Astrocyte of the cerebellum (primary cell): ENCODE results near the gene AFAP1.

ENCODE experiments used
- DNase-seq: peaks from one replicate; pipeline ENCODE4 v3.0.0-alpha.2; 2011; ENCODE audit warnings: low read depth
- H3K4me3 ChIP-seq: 2 replicates; pipeline ENCODE4 v1.5.1; 2011; ENCODE audit warnings: mild to moderate bottlenecking, low read depth, low read length, moderate library complexity
- in situ Hi-C: cut with HindIII; loops from 2 replicates; pipeline ENCODE4 v1.10.0; 2017; ENCODE audit warnings: low sequenced_read_pairs
- TF ChIP-seq, protein P1 (sequence below): IDR thresholded peaks from 2 replicates; pipeline ENCODE4 v1.5.1; 2012; ENCODE audit warnings: low read length, low read depth, moderate library complexity, mild to moderate bottlenecking; ENCODE audit errors: missing control alignments

The AFAP1 gene, protein sequence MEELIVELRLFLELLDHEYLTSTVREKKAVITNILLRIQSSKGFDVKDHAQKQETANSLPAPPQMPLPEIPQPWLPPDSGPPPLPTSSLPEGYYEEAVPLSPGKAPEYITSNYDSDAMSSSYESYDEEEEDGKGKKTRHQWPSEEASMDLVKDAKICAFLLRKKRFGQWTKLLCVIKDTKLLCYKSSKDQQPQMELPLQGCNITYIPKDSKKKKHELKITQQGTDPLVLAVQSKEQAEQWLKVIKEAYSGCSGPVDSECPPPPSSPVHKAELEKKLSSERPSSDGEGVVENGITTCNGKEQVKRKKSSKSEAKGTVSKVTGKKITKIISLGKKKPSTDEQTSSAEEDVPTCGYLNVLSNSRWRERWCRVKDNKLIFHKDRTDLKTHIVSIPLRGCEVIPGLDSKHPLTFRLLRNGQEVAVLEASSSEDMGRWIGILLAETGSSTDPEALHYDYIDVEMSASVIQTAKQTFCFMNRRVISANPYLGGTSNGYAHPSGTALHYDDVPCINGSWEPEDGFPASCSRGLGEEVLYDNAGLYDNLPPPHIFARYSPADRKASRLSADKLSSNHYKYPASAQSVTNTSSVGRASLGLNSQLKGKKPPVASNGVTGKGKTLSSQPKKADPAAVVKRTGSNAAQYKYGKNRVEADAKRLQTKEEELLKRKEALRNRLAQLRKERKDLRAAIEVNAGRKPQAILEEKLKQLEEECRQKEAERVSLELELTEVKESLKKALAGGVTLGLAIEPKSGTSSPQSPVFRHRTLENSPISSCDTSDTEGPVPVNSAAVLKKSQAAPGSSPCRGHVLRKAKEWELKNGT

DNA sequence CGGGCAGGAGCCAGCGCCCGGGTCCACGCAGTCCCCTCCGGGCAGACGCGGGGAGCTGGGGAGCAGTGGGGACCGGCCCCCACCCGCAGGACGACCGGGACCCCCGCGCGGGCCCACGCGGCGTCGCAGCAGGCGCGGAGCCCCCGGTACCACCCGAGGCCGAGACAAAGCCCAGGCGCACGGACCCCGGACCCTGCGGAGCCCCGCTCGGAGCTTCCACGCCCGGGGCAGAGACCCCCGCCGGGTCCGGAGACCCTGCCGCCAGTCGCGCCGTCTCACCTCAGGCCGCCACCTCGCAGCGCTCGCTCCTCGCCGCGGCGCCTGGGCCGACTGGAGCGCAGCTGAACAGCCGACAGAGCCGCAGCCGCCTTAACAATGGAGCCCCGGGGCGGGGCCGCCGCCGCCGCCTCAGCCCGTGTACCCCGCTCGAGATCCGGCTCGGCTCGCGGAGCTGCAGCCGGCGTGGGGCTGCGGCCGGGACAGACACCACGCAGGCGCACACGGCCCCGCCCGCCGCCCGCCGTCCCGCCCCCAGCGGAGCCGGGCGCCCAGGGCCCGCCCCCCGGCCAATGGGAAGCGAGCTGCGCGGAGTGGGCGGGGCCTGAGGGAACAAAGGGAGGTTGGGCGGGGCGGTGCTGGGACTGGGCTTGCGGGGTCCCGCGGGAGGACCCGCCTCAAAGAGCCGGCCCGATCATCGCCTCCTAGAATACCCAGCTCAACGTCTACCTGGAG, at the start of gene AFAP1:
Gene AFAP1, minus strand, starts transcription at position 485 of the 732 bp plus-strand sequence. CDS start 67,783 bp downstream, outside the sequence.
- in situ Hi-C loops, result loop anchor here (5.0 kb wide), 1 partner anchor 97 kb away; no protein-coding TSS in a partner anchor
- TF ChIP-seq, protein P1, sequence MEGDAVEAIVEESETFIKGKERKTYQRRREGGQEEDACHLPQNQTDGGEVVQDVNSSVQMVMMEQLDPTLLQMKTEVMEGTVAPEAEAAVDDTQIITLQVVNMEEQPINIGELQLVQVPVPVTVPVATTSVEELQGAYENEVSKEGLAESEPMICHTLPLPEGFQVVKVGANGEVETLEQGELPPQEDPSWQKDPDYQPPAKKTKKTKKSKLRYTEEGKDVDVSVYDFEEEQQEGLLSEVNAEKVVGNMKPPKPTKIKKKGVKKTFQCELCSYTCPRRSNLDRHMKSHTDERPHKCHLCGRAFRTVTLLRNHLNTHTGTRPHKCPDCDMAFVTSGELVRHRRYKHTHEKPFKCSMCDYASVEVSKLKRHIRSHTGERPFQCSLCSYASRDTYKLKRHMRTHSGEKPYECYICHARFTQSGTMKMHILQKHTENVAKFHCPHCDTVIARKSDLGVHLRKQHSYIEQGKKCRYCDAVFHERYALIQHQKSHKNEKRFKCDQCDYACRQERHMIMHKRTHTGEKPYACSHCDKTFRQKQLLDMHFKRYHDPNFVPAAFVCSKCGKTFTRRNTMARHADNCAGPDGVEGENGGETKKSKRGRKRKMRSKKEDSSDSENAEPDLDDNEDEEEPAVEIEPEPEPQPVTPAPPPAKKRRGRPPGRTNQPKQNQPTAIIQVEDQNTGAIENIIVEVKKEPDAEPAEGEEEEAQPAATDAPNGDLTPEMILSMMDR, result no peak
- DNase-seq, result peak; percentile 57
- peak within 1 kb of the TSS; percentile 93 for H3K4me3 ChIP-seq

DNA sequence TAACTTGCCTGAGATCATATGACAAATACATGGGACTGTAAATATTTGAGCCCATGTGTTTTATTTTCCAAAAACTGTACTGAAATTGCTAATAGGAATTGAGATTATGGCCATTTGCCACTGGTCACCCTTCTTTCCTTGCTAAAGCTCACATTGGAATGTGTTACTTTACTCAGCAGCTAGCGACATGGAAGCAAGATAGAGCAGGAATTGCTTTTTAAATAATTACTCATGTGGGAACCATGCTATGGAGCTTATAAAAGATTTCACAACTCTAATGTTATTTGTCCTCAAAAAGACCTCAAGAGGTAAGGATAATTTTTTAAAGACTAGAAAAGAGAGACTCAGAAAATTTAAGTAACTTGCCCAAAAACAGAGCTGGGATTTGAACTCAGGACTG, 48.8 kb upstream of the AFAP1 start:
- H3K4me3 ChIP-seq, result no peak overlapping the region
- TF ChIP-seq, protein P1, result no peak
- in situ Hi-C loops, result no loop called here
- DNase-seq, result no peak

DNA sequence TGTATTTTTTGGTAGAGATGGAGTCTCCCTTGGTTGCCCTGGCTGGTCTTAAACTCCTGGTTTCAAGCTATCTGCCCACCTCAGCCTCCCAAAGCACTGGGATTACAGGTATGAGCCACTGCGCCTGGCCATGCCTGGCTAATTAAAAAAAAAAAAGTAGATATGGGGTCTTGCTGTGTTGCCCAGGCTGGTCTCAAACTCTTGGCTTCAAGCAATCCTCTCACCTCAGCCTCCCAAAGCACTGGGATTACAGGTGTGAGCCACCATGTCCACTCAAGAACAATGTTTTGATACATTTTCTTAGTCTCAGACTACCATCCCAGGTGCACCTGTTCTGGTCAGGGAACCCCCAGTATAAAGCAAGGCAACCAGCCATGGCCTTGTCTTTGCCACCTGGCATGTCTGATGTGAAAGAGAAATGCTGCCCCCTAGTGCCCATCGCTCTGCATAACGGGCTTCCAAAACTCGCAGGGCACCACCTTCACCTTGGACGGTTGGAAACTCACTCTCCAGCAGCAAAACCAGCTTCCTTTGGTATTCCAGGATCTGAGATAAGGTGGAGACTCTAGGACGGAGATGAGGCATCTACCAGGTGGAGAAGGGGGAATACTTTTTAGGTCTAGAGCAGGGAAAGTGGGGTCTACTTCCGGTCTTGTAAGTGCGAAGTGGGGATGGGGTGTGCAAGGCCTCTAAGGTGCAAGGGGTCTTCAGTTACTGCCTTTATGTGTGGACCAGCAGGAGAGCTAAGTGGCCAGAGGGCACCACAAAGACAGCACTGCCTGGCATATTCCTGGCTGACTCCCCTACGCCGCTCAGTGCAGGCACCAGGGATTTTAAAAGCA, 47.7 kb upstream of the AFAP1 start:
- peak; percentile 60 for DNase-seq
- in situ Hi-C loops, result no loop called here
- TF ChIP-seq, protein P1, result peak; percentile 88
- no peak overlapping the region for H3K4me3 ChIP-seq

DNA sequence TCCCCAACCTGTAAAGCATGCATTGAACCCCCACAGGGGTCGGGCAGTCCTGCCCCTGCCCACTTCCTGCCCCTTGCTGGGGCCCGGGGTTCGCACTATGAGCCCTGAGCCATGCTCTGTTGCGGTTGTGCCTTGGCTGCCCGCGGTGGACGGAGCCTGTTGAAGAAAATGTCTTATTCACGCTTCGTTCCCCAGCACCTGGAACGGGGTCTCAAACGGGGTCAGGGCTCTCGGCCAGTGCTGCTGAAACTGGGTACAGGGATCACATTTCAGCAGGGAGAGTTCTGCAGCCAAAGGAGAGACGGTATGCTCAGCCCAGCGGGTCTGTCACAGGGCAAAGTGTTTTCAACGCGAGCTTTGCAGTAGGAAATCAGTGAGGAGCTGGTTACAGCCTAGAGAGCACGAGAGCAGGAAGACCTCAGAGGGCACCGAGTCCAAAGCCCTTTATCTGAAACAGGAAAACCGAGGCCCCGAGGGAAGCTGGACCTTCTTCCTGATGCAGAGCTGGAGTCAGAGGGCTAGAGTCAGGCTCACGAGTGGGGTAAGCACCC, 46.3 kb upstream of the AFAP1 start:
- no peak overlapping the region for H3K4me3 ChIP-seq
- DNase-seq, result no peak
- in situ Hi-C loops, result no loop called here
- TF ChIP-seq, protein P1, result no peak

DNA sequence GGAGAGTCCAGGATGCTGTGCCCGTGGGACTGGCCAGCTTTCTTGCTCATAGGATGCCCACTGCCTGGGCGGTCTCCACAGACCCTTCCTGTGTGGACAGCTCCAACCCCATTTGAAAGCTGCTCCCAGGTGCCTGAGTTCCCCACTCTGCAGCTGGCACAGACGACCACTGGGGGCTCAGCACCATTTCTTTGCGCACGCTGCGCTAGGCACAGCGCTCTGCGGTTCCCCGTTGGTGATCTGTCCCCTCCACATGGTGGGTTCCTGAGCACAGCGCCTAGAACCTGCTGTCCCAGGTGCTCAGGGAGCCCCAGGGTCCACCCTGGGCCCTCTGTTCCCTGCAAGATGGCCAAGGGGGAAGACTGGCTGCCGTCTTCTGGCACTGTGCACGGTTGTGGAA, 45.4 kb upstream of the AFAP1 start:
- no peak overlapping the region for H3K4me3 ChIP-seq
- TF ChIP-seq, protein P1, result no peak
- DNase-seq, result no peak
- in situ Hi-C loops, result no loop called here
